GM15510 (cell line): ENCODE data around the gene ALK.

Experiments used
- POLR2A ChIP-seq: IDR thresholded peaks from 3 replicates; pipeline ENCODE4 v1.6.1; 2011; ENCODE audit warnings: borderline replicate concordance; ENCODE audit not compliant: insufficient read length; ENCODE audit errors: extremely low read depth

The ALK gene

DNA sequence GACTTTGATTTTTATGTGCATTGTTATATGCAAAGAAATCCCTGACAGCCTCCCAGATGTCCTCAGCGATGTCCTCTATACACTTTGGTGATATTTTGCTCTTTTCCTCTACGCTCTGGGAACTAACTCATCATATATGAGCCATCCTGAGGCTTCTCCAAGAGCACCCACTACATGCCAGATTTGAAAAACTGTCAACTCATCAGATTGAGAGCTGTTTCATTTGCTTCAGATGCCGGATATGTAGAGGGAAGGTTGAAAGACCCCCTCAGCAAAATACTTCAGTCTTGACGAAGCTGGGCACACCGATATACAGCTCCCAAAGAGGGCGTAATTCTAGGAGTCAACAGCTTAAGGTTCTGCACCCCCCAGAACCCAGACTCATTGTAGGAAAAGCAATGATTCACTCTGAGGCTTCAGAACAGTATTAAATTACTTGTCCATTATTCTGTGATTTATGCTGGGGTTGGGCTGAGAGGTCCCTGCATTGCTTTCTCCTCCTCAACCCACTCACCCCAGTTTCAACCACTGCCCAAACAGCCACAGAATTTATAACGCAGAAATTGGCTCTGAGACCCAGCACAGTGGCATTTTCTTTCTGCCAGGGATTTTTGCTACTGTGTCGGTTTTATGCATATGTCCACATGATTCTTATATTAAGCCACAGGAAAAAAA is 341.8 kb downstream of the ALK start:
- no peak for TF ChIP-seq POLR2A

DNA sequence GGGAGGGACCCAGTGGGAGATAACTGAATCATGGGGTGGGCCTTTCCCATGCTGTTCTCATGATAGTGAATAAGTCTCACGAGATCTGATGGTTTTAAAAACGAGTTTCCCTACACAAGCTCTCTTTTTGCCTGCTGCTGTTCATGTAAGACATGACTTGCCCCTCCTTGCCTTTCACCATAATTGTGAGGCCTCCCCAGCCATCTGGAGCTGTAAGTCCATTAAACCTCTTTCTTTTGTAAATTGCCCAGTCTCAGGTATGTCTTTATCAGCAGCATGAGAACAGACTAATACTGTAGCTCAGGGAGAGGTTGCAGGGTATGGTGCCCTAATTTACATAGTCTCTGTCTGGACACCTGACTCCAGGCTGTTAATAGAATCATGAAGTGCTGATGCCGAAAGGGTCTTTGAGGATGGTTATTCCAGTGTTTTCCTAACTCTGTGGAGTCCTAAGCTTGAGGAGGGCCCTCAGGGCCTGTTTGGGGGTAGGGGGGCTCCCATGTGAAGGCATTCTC is 343.2 kb downstream of the ALK start:
- no peak for TF ChIP-seq POLR2A

DNA sequence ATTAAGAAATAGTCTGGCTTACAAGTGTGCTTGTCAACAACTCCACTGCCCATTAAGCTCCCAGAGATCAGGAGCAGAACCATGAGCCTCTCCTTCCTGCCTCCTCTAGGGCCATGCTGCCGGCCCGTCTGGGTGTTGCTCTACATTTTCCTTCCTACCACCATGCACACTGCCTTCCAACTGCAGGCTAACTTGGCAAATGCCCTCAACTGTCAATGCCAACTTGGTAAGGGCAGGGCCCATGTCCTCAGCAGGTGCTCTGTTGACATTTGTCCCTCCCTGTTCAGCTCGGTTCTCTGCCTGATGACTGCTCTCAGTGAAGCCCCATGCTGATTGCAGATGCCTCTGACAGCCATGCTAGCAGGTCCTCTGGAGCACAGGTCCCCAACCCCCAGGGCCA is 345.2 kb downstream of the ALK start:
- TF ChIP-seq POLR2A, result no peak

DNA sequence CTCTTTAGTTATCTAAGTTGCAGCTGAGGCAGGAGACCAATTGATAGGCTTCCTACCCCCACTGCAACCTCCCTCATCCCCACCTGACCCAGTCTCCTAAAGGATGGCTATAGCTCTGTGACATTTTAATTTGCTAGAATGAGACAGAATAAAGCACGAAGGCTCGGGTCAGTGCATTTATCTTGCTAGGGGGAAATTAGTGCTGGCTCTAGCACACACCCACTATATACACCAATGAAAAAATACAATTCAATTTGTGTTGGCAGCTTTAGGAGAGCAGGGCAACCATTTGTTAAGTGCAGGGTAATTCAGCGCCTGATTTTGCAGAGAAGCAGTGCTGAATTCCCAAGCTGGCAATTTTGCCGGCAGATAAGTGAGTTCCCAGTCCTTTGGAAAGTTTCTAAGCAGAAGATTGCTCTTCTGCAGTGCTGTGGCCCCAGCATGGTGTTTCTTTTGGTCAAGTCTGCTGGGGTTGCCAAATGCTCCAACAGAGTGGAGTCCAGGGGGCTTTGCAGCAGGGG is 346.0 kb downstream of the ALK start:
- no peak for TF ChIP-seq POLR2A

DNA sequence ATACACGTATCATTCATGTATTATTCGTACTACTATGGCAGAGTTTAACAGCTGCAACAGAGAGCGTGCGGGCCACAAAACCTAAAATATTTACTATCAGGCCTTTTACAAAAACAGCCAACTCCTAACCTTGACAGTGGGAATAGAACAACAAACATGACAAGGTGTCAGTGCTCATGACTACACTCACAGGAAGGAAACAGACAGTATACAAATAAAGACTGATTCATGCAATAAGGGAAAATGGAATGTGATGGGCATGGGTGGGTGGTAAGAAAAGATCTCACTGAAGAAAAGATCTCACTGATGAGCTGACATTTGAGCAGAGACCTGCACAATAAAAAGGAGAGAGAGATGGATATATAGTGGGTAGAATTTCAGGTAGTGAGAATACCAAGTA is 347.8 kb downstream of the ALK start:
- no peak for TF ChIP-seq POLR2A

DNA sequence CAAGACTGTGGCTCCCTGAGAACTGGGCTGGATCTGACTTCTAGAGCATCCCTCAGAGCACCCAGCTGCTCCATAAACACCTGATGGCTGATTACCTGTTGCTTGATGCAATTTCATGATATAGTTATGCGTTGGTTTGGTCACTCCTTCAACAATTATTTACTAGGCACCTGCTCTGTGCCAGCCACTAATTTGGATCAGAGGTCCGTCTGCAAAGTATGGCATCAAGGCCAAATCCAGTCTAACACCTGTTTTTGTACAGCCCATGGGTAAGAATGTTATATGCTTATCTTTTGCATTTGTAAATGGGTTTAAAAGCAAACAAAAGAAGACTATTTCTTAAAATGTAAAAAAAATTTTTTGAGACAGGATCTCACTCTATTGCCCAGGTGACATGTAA is 348.2 kb downstream of the ALK start:
- TF ChIP-seq POLR2A, result no peak

DNA sequence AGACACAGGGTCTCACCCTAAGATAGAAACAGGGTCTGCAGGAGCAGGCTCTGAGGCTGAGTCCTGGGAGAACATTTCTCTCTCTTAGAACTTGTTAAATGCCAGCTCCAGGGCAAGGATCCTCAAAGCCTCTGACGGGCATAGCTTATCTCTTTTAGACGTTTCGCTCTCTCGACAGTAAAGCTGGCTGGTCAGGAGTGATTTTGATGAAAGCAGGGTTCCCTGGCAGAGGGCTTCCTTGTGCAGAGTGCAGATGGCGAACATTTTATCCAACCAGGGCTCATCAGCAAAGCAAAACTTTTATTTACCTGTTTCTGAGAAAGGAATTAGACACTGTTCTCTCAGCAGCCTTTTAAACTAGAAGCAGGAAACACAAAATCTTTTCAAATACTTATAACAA is 350.8 kb downstream of the ALK start:
- no peak for TF ChIP-seq POLR2A

DNA sequence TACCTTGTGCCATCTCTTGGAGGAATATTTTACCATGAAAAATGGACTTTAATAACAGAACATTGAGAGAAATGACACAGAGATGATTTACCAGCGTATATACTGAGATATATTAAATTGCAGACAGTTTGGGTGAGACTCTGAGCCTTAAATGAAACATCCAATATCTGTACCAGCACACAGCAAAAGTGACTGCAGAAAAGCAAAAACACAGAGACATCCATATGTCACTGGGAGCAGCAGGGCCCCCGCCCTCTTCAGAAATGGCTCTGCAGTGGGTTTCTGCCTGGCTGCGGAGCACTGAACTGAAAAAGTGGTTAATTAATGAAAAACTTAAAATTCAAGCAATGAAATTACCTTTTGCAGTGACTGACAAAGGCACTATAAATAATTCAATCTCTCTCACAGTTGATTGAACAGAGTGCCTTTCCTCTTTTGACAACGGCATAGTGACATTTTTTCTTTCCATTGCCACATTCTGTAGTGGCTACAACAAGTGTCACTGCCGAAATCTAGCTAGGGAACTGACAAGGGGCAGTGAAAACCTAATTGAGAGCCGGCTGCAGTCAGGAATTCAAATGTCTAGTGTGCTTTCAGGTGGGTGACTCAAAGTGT is 353.4 kb downstream of the ALK start:
- no peak for TF ChIP-seq POLR2A

DNA sequence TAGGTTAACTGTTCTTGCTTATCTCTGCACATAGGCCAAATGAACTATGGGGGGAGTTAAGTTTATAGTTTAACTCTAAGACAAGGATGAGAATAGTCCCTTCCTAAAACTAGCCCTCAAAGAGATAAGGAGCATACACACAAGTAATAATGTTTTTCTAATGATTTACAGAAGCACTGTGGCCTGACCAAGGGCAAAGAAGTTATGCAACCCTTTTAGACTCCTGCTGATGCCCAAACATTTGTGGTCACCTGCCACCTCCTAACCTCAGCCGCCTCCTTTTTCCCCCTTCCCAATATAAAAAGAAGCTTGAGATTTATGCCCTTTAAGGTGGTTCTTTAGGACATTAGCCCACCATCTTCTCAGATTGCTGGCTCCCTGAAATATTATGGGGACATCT is 357.7 kb downstream of the ALK start:
- no peak for TF ChIP-seq POLR2A

DNA sequence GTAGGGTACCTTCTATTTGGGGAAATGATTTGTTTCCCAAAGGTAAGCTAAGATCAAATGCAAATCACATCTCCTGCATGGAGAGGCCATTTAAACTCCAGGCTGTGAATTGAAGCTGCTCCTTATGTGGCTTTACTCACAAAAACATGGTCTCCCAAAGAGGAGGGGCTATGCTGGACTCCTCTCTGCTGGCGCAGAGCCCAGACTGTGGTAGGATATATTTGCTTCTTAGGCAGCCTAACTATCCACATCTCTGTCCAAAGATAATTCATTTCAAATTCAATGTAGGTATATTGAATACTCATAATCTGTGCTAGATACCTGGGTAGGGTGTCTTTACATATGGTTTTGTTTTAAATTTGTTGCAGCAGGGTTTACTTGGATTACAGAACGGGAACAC is 358.5 kb downstream of the ALK start:
- no peak for TF ChIP-seq POLR2A

DNA sequence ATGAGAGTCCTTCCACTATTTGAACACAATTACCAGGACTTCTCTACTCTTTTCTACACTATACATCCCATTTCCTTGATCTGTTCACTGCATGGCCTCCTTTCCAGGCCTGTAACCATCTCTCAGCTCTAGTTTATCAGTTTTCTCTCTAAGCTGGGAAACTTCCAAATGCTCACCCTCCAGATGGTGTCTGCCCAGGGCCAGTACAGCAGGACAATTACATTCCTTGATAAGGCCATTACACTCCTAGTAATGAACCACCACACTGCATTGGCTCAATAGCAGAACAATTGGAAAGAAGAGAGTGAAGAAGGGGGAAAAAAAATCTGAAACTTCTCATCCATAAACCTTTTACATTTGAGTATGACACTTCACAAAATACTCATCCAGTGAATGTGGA is 359.1 kb downstream of the ALK start:
- no peak for TF ChIP-seq POLR2A

DNA sequence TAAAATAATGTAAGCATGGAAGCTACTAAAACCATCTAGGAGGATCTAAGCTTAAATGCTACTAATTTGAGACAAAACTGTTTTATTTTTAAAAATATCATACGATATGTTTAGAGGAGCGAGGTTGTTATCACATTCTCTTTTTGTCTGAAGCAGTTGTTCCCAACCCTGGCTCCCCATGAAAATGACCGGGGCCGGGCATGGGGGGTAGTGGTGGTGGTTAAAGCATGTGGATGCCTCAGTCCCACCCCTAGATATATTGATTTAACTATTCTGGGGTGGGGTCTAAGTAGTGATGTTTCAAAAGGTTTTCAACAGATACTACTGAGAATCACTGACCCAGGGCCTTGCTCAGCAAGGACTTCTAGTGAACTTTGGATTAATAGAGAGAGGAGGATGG is 359.8 kb downstream of the ALK start:
- TF ChIP-seq POLR2A, result no peak

DNA sequence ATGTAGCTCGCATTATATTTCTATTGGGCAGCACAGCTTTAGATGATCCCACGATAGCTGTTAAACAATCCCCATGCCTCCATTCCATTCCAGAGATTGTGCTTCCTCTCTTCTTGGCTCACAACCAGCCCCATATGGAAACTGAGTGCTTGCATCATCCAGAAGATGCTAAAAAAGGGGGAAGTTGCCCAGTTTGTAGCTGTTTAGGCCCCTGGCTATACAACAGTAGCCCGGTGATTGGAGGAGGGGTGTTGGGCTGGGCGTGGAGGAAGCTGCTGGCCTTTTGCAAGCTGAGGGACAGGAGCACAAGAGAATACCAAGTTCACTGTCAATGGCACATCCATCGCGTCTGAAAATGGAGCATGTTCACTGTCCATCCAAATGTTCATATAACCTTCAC is 360.2 kb downstream of the ALK start:
- no peak for TF ChIP-seq POLR2A

DNA sequence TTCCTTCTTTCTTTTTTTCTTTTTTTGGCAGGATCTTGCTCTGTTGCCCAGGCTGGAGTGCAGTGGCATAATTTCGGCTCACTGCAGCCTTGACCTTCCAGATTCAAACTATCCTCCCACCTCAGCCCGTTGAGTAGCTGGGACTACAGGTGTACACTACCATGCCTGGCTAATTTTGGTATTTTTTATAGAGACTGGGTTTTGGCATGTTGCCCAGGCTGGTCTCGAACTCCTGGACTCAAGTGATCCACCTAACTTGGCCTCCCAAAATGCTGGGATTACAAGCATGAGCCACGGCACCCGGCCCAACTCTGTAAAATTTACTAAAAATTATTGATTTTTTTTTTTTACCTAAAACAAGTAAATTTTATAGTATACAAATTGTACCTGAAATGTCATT is 360.8 kb downstream of the ALK start:
- TF ChIP-seq POLR2A, result no peak

DNA sequence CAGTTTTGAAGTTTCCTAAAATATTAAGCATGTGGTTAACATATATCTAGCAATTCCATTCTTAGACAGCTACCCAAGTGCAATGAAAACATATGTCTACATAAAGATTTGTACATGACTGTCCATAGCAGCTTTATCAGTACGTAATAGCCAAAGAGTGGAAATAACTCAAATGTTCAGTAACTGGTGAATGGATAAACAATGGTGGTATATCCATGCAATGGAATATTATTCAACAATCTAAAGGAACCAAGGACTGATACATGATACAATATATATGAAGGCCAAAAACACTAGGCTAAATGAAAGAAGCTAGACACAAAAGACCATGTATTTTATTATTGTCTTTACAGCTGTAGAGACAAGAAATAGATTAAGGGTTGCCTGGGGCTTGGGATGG is 361.4 kb downstream of the ALK start:
- no peak for TF ChIP-seq POLR2A

DNA sequence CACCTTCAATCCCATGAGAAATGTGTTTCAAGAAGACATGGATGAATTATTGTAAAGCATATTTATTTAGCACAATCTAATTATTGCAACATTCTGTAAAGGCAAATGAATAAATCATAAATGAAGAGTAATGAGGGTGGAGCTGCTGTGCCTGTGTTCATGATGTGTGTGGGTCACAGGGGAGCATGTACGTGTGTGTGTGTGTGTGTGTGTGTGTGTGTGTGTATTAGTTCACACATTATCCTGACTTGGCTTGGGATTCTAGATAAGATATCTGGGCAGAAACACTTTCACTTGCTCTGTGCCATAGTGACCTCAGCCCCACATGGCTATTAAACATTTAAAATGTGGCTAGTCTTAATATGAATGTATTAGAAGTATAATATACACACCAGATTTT is 361.8 kb downstream of the ALK start:
- TF ChIP-seq POLR2A, result no peak
